ENCODE data around the gene LMTK3.

LMTK3 gene

DNA sequence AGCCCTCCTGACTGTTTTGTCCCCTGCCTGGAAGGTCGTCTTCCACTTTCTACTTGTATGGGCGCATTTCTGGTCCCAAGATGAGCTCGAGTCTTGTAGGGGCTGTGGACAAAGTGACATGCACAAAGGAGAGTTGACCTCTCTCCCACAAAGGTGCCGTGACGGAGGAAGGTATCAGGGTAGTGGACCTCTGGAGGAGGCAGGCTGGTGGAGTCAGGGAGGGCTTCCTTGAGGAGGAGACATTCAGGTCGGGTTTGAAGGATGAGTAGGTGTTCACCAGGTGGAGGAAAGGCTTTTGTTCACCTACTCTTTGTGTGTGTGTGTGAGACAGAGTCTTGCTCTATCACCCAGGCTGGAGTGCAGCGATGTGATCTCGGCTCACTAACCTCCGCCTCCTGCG is 40.8 kb downstream of the LMTK3 start:
- TF ChIP-seq FOXM1 (IDR thresholded peaks at IDR 0.05; ENCODE audit: borderline replicate concordance, low read depth) (no peak), YY1 (IDR thresholded peaks at IDR 0.05; ENCODE audit: low read depth) (no peak), TEAD4 (IDR thresholded peaks at IDR 0.05) (no peak), EP300 (IDR thresholded peaks at IDR 0.05; ENCODE audit: borderline replicate concordance) (no peak), CREB1 (IDR thresholded peaks at IDR 0.05; ENCODE audit: low read depth) (no peak), NFIC (IDR thresholded peaks at IDR 0.05) (no peak), EGR1 (IDR thresholded peaks at IDR 0.05) (no peak), CEBPB (IDR thresholded peaks at IDR 0.05) (no peak), TCF12 (IDR thresholded peaks at IDR 0.05; ENCODE audit: low read depth) (no peak), TAF1 (IDR thresholded peaks at IDR 0.05; ENCODE audit: low read depth) (no peak), ZBTB7A (IDR thresholded peaks at IDR 0.05; ENCODE audit: low read depth) (no peak), RAD21 (IDR thresholded peaks at IDR 0.05; ENCODE audit: low read depth) (no peak)
- TF ChIP-seq, protein P1, sequence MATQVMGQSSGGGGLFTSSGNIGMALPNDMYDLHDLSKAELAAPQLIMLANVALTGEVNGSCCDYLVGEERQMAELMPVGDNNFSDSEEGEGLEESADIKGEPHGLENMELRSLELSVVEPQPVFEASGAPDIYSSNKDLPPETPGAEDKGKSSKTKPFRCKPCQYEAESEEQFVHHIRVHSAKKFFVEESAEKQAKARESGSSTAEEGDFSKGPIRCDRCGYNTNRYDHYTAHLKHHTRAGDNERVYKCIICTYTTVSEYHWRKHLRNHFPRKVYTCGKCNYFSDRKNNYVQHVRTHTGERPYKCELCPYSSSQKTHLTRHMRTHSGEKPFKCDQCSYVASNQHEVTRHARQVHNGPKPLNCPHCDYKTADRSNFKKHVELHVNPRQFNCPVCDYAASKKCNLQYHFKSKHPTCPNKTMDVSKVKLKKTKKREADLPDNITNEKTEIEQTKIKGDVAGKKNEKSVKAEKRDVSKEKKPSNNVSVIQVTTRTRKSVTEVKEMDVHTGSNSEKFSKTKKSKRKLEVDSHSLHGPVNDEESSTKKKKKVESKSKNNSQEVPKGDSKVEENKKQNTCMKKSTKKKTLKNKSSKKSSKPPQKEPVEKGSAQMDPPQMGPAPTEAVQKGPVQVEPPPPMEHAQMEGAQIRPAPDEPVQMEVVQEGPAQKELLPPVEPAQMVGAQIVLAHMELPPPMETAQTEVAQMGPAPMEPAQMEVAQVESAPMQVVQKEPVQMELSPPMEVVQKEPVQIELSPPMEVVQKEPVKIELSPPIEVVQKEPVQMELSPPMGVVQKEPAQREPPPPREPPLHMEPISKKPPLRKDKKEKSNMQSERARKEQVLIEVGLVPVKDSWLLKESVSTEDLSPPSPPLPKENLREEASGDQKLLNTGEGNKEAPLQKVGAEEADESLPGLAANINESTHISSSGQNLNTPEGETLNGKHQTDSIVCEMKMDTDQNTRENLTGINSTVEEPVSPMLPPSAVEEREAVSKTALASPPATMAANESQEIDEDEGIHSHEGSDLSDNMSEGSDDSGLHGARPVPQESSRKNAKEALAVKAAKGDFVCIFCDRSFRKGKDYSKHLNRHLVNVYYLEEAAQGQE (IDR thresholded peaks at IDR 0.05; ENCODE audit: low read depth), result no peak
- TF ChIP-seq, protein P2, sequence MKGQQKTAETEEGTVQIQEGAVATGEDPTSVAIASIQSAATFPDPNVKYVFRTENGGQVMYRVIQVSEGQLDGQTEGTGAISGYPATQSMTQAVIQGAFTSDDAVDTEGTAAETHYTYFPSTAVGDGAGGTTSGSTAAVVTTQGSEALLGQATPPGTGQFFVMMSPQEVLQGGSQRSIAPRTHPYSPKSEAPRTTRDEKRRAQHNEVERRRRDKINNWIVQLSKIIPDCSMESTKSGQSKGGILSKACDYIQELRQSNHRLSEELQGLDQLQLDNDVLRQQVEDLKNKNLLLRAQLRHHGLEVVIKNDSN (IDR thresholded peaks at IDR 0.05), result no peak
- TF ChIP-seq, protein P3, sequence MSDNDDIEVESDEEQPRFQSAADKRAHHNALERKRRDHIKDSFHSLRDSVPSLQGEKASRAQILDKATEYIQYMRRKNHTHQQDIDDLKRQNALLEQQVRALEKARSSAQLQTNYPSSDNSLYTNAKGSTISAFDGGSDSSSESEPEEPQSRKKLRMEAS (IDR thresholded peaks at IDR 0.05), result no peak

DNA sequence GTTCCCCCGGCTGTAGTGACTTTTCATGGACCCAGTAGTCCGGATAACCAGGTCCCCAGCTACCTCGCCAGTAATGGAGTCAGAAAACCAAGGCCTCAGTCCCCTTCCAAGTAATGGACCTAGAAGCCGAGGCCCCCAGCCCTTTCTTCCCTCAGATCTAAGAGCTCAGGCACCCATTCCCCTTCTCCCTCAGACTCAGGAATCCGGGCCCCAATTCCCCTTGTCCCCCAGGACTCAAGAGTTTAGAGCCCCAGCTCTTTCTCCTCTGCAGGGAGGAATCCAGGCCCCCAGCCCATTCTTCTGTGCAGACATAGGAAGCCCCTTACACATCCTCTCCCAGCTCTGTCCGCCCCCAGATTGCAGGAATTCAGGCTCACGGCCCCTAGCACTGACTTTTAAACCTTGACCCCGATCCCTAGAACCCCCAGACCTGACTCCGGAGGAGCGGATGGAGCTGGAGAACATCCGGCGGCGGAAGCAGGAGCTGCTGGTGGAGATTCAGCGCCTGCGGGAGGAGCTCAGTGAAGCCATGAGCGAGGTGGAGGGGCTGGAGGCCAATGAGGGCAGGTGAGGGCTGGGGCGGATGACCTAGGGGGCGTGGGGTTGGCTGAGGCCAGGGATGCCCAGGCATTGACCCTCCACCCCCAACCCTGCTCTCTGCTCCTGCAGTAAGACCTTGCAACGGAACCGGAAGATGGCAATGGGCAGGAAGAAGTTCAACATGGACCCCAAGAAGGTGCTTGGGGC is 41.5 kb downstream of the LMTK3 start:
- TF ChIP-seq FOXM1 (IDR thresholded peaks at IDR 0.05; ENCODE audit: borderline replicate concordance, low read depth) (no peak), TCF12 (IDR thresholded peaks at IDR 0.05; ENCODE audit: low read depth) (no peak), RAD21 (IDR thresholded peaks at IDR 0.05; ENCODE audit: low read depth) (no peak), EP300 (IDR thresholded peaks at IDR 0.05; ENCODE audit: borderline replicate concordance) (no peak), ZBTB7A (IDR thresholded peaks at IDR 0.05; ENCODE audit: low read depth) (no peak), EGR1 (IDR thresholded peaks at IDR 0.05) (no peak), TEAD4 (IDR thresholded peaks at IDR 0.05) (no peak)

DNA sequence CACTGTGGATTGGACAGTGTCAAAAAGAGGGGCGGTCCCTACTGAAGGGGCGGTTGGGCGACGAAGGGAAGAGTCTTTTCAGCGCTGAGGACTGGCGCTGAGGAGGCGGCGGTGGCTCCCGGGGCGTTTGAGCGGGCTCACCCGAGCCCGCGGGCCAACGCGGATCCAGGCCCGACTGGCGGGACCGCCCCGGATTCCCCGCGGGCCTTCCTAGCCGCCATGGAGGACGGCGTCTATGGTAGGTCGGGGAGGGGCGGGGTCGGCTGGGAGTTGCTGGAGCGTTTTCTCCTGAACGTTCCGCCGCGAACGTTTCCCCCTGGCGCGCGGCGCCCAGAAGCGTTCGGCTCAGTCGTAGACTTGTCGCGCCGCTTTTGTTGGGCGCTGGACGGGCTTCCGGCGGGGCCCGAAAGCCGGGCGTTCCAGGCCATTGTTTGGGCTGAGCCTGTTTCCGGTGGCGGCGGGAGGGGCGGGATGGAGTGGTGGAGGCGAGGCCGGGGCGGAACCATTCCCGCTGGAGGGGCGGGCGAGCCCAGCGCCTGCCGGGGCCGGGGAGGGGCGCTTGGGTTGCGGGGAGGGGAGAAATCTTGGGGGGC is 42.2 kb downstream of the LMTK3 start, which contains the start of gene CYTH2:
CYTH2 (plus strand) TSS at position 81 of the 593 bp plus-strand sequence; CDS start at position 220, 139 bp downstream.
- TF ChIP-seq CREB1 (IDR thresholded peaks at IDR 0.05; ENCODE audit: low read depth) (no peak), TAF1 (IDR thresholded peaks at IDR 0.05; ENCODE audit: low read depth) (peak; percentile 92), YY1 (IDR thresholded peaks at IDR 0.05; ENCODE audit: low read depth) (peak; percentile 54), FOXM1 (IDR thresholded peaks at IDR 0.05; ENCODE audit: borderline replicate concordance, low read depth) (no peak), EP300 (IDR thresholded peaks at IDR 0.05; ENCODE audit: borderline replicate concordance) (no peak), EGR1 (IDR thresholded peaks at IDR 0.05) (no peak), TEAD4 (IDR thresholded peaks at IDR 0.05) (no peak), RAD21 (IDR thresholded peaks at IDR 0.05; ENCODE audit: low read depth) (no peak), ZBTB7A (IDR thresholded peaks at IDR 0.05; ENCODE audit: low read depth) (0 out of 2 replicates have a peak, but pooled peaks have one; percentile 29), NFIC (IDR thresholded peaks at IDR 0.05) (no peak), CEBPB (IDR thresholded peaks at IDR 0.05) (no peak), TCF12 (IDR thresholded peaks at IDR 0.05; ENCODE audit: low read depth) (peak; percentile 67; the same call in 1 of the 2 replicates)
- TF ChIP-seq, protein P1 (IDR thresholded peaks at IDR 0.05; ENCODE audit: low read depth), result 0 out of 2 replicates have a peak, but pooled peaks have one; percentile 20
- TF ChIP-seq, protein P2 (IDR thresholded peaks at IDR 0.05), result no peak
- TF ChIP-seq, protein P3 (IDR thresholded peaks at IDR 0.05), result peak; percentile 20; the same call in 1 of the 2 replicates

DNA sequence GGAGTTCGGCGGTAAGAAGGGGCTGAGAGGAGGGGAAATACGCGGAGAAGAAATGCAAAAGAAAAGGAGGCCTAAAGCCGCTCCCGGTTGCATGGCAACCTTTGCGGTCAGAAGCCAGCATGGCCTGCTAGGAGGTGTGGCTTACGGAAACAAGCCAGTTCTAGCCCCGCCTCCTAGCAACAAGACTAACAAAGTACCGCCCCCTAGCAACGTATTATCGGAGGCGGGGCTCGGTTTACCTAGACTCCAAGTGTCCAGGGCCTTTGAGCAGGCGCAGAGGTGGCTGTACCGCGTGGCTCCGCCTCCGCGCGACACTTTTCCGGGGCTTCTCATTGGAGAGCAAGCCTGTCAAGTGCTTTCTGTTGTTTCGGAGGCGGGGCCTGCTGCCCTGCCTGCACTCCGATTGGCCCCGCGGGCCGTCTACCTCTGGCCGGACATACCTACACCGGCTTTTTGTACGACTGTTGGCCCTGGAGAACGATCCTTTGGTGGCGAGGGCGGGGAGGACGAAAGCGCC is 42.8 kb downstream of the LMTK3 start:
- TF ChIP-seq ZBTB7A (IDR thresholded peaks at IDR 0.05; ENCODE audit: low read depth), result no peak
- no peak for TF ChIP-seq TCF12 (IDR thresholded peaks at IDR 0.05; ENCODE audit: low read depth)
- TF ChIP-seq YY1 (IDR thresholded peaks at IDR 0.05; ENCODE audit: low read depth), result no peak
- TF ChIP-seq, protein P1 (IDR thresholded peaks at IDR 0.05; ENCODE audit: low read depth), result no peak
- no peak for TF ChIP-seq EP300 (IDR thresholded peaks at IDR 0.05; ENCODE audit: borderline replicate concordance)
- TF ChIP-seq, protein P2 (IDR thresholded peaks at IDR 0.05), result no peak; the same call in 1 of the 2 replicates
- TF ChIP-seq CREB1 (IDR thresholded peaks at IDR 0.05; ENCODE audit: low read depth), result peak; percentile 81
- 0 out of 2 replicates have a peak, but pooled peaks have one; percentile 1 for TF ChIP-seq TEAD4 (IDR thresholded peaks at IDR 0.05)
- no peak for TF ChIP-seq RAD21 (IDR thresholded peaks at IDR 0.05; ENCODE audit: low read depth)
- no peak for TF ChIP-seq FOXM1 (IDR thresholded peaks at IDR 0.05; ENCODE audit: borderline replicate concordance, low read depth)
